ENCODE results near the gene FFAR1.

The FFAR1 gene

DNA sequence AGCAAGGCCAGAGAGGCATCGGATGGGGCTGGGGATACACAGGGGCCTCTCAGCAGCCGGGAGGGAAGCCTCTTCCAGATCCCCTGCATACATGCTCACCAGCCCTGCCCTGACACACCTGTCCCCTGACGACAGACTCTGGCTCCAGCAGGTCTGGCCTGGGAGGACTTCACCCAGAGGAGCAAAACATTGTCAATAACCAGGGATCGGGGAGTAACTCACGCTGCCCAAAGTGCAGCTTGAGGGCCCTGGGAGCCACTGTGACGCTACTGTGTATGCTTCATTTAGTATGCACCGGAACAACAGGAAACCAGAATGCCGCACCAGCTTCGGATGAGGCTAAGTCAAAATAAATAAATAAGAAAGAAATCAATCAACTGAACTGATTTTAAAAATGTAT is 31.1 kb upstream of the FFAR1 start:
- Histone ChIP-seq H3K4me3 (ENCODE audit: low read depth in 1 of 2, low read length in 2 of 2) (no peak overlapping the region), H3K36me3 (ENCODE audit: insufficient read depth, low read length) (no peaks in the 10 kb centered on the region), H3K27me3 (ENCODE audit: insufficient read depth, low read length, poor library complexity) (no peaks in the 10 kb centered on the region), H4K20me1 (ENCODE audit: insufficient read depth, low read length) (0 out of 2 replicates have a peak, but pooled peaks cover 2% of the 10 kb centered on the region), H3K4me2 (ENCODE audit: insufficient read depth, low read length) (no peak overlapping the region), H3K79me2 (ENCODE audit: insufficient read depth, low read length) (no peaks in the 10 kb centered on the region), H3K9ac (ENCODE audit: low read depth, low read length) (no peak overlapping the region), H3K9me3 (ENCODE audit: insufficient read depth, low read length, severe bottlenecking) (no peaks in the 10 kb centered on the region), H3K4me1 (ENCODE audit: insufficient read depth, low read length) (no peaks in the 10 kb centered on the region), H2AFZ (ENCODE audit: low read depth, low read length) (no peak overlapping the region), H3K27ac (ENCODE audit: low read length) (no peak overlapping the region)
- DNase-seq (no peak), ATAC-seq (ENCODE audit: insufficient read depth, low read depth) (no peak)
- no peak for TF ChIP-seq CTCF (IDR thresholded peaks at IDR 0.05; ENCODE audit: borderline replicate concordance, extremely low read depth, low read length, poor library complexity, severe bottlenecking)
- TF ChIP-seq EZH2 (IDR thresholded peaks at IDR 0.05; ENCODE audit: borderline replicate concordance, low read depth, low read length, severe bottlenecking) = no peak

GRCh38 chr19:35317464-35318043 is 30.1 kb upstream of the FFAR1 start:
- H3K9me3 ChIP-seq (ENCODE audit: insufficient read depth, low read length, severe bottlenecking) = no peaks in the 10 kb centered on the region
- H4K20me1 ChIP-seq (ENCODE audit: insufficient read depth, low read length) = 0 out of 2 replicates have a peak, but pooled peaks cover 2% of the 10 kb centered on the region
- no peak overlapping the region for H2AFZ ChIP-seq (ENCODE audit: low read depth, low read length)
- H3K4me2 ChIP-seq (ENCODE audit: insufficient read depth, low read length) = no peak overlapping the region
- DNase-seq (no peak), ATAC-seq (ENCODE audit: insufficient read depth, low read depth) (no peak)
- H3K79me2 ChIP-seq (ENCODE audit: insufficient read depth, low read length) = no peaks in the 10 kb centered on the region
- TF ChIP-seq CTCF (IDR thresholded peaks at IDR 0.05; ENCODE audit: borderline replicate concordance, extremely low read depth, low read length, poor library complexity, severe bottlenecking) = no peak
- TF ChIP-seq EZH2 (IDR thresholded peaks at IDR 0.05; ENCODE audit: borderline replicate concordance, low read depth, low read length, severe bottlenecking) = no peak
- H3K27ac ChIP-seq (ENCODE audit: low read length) = no peak overlapping the region
- H3K9ac ChIP-seq (ENCODE audit: low read depth, low read length) = no peak overlapping the region
- H3K36me3 ChIP-seq (ENCODE audit: insufficient read depth, low read length) = no peaks in the 10 kb centered on the region
- no peaks in the 10 kb centered on the region for H3K4me1 ChIP-seq (ENCODE audit: insufficient read depth, low read length)
- H3K27me3 ChIP-seq (ENCODE audit: insufficient read depth, low read length, poor library complexity) = no peaks in the 10 kb centered on the region
- H3K4me3 ChIP-seq (ENCODE audit: low read depth in 1 of 2, low read length in 2 of 2) = no peak overlapping the region

GRCh38 chr19:35318679-35319448 is 28.8 kb upstream of the FFAR1 start:
- Histone ChIP-seq H3K27me3 (ENCODE audit: insufficient read depth, low read length, poor library complexity) (no peaks in the 10 kb centered on the region), H3K36me3 (ENCODE audit: insufficient read depth, low read length) (no peaks in the 10 kb centered on the region), H3K4me2 (ENCODE audit: insufficient read depth, low read length) (no peak overlapping the region), H3K4me3 (ENCODE audit: low read depth in 1 of 2, low read length in 2 of 2) (no peak overlapping the region), H3K9ac (ENCODE audit: low read depth, low read length) (no peak overlapping the region), H4K20me1 (ENCODE audit: insufficient read depth, low read length) (0 out of 2 replicates have a peak, but pooled peaks cover 2% of the 10 kb centered on the region), H3K4me1 (ENCODE audit: insufficient read depth, low read length) (no peaks in the 10 kb centered on the region), H3K79me2 (ENCODE audit: insufficient read depth, low read length) (no peaks in the 10 kb centered on the region), H3K9me3 (ENCODE audit: insufficient read depth, low read length, severe bottlenecking) (no peaks in the 10 kb centered on the region), H3K27ac (ENCODE audit: low read length) (no peak overlapping the region), H2AFZ (ENCODE audit: low read depth, low read length) (no peak overlapping the region)
- DNase-seq (no peak), ATAC-seq (ENCODE audit: insufficient read depth, low read depth) (no peak)
- TF ChIP-seq EZH2 (IDR thresholded peaks at IDR 0.05; ENCODE audit: borderline replicate concordance, low read depth, low read length, severe bottlenecking) = no peak
- TF ChIP-seq CTCF (IDR thresholded peaks at IDR 0.05; ENCODE audit: borderline replicate concordance, extremely low read depth, low read length, poor library complexity, severe bottlenecking) = no peak

Data from DND-41 (cell line).